ENCODE measurements around the gene BICD1. TPM values are rescaled to one million over a fixed set of nuclear protein-coding genes. Genes with fewer than 3 reads are reported as not detected.

BICD1 gene
- total RNA-seq, 6 experiments from 2014 or later, result 24.5 to 36.6 (median 32.4) TPM

DNA sequence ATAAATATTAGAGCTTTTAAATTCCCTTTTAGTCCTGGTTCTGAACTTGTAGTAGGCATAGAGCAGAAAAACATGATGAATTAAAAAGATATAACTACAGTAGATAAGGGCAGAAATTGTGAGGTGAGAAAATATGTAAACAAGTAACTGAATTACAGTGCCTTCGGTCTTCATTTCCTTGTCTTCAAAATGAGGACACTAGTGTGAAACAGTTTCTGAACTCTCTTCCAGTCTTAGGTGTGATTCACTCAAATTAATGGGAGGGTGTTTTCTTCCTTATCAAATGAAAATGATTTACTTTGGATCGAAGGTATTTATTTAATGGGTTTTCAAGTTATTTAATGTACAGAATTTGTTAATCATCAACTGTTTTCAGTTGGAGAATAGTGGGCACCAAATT lies 294.2 kb downstream of the BICD1 start:
- no peaks in the 10 kb centered on the region for H3K36me3 Mint-ChIP-seq (ENCODE audit: low read depth)
- peaks cover 18% of the 10 kb centered on the region for H3K27me3 Mint-ChIP-seq (ENCODE audit: insufficient read depth)
- H3K4me3 Mint-ChIP-seq, result no peak overlapping the region
- H3K9me3 Mint-ChIP-seq, result no peaks in the 10 kb centered on the region
- H3K4me1 Mint-ChIP-seq (ENCODE audit: low read depth), result peaks cover 4% of the 10 kb centered on the region; the same call in 1 of the 2 replicates
- no peak for DNase-seq
- H3K27ac Mint-ChIP-seq, result no peak overlapping the region
- TF ChIP-seq, protein P1, sequence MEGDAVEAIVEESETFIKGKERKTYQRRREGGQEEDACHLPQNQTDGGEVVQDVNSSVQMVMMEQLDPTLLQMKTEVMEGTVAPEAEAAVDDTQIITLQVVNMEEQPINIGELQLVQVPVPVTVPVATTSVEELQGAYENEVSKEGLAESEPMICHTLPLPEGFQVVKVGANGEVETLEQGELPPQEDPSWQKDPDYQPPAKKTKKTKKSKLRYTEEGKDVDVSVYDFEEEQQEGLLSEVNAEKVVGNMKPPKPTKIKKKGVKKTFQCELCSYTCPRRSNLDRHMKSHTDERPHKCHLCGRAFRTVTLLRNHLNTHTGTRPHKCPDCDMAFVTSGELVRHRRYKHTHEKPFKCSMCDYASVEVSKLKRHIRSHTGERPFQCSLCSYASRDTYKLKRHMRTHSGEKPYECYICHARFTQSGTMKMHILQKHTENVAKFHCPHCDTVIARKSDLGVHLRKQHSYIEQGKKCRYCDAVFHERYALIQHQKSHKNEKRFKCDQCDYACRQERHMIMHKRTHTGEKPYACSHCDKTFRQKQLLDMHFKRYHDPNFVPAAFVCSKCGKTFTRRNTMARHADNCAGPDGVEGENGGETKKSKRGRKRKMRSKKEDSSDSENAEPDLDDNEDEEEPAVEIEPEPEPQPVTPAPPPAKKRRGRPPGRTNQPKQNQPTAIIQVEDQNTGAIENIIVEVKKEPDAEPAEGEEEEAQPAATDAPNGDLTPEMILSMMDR (IDR thresholded peaks at IDR 0.05), result no peak

DNA sequence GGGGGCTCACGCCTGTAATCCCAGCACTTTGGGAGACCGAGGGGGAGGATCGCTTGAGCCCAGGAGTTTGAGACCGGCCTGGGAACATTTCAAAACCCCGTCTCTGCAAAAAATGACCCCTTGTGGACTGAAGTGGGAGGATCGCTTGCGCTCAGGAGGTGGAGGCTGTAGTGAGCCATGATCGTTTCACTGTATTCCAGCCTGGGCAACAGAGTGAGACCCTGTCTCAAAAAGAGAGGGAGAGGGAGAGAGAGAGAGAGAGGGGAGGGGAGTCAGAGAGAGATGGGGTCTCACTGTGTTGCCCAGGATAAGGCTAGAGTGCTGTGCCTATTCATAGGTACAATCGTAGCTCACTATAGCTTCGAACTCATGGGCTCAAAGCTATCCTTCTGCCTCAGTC lies 295.5 kb downstream of the BICD1 start:
- Mint-ChIP-seq H3K4me3 (no peak overlapping the region), H3K27me3 (ENCODE audit: insufficient read depth) (peaks cover 17% of the 10 kb centered on the region), H3K27ac (no peak overlapping the region), H3K9me3 (no peaks in the 10 kb centered on the region), H3K4me1 (ENCODE audit: low read depth) (peaks cover 4% of the 10 kb centered on the region; the same call in 1 of the 2 replicates), H3K36me3 (ENCODE audit: low read depth) (no peaks in the 10 kb centered on the region)
- TF ChIP-seq, protein P1 (IDR thresholded peaks at IDR 0.05), result no peak
- no peak for DNase-seq

DNA sequence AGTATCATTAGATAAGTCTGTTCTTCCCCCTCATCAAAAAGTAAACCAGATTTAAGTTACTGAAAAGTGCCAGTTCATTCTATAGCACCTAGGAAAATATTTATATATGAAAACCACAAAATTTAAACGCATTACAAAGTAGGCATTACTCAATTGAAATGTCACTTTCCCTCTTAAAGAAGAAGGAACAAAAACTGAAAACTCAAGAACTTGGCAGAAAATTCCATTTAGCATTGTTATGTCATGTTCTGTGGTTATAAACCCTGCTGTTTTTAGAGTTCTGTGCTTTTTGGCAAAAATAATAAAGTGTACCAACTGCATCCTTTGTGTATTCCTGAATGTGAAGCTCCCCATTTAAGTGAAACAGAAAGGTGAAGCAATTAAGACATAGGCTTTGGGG lies 296.3 kb downstream of the BICD1 start:
- Mint-ChIP-seq H3K27ac (no peak overlapping the region), H3K27me3 (ENCODE audit: insufficient read depth) (peaks cover 17% of the 10 kb centered on the region), H3K4me1 (ENCODE audit: low read depth) (peaks cover 4% of the 10 kb centered on the region; the same call in 1 of the 2 replicates), H3K4me3 (no peak overlapping the region), H3K9me3 (no peaks in the 10 kb centered on the region), H3K36me3 (ENCODE audit: low read depth) (no peaks in the 10 kb centered on the region)
- DNase-seq, result no peak
- TF ChIP-seq, protein P1 (IDR thresholded peaks at IDR 0.05), result no peak

DNA sequence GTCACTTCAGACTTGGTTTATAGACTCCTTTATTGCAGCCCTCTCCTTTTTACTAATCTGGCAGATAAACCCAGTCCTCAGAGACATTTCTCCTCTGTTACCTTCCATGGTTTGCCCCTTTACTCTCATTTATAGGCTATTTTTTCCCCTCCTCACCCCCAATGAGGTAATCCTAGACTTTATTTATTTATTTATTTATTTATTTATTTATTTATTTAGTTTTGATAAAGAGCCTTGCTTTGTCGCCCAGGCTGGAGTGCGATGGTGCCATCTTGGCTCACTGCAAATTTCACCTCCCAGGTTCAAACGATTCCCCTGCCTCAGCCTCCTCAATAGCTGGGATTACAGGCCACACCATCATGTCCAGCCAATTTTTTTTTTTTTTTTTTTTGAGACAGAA lies 301.1 kb downstream of the BICD1 start:
- Mint-ChIP-seq H3K36me3 (ENCODE audit: low read depth) (no peaks in the 10 kb centered on the region), H3K9me3 (no peaks in the 10 kb centered on the region), H3K4me1 (ENCODE audit: low read depth) (no peaks in the 10 kb centered on the region; the same call in 1 of the 2 replicates), H3K27me3 (ENCODE audit: insufficient read depth) (peaks cover 12% of the 10 kb centered on the region), H3K27ac (no peak overlapping the region), H3K4me3 (no peak overlapping the region)
- no peak for DNase-seq
- TF ChIP-seq, protein P1 (IDR thresholded peaks at IDR 0.05), result no peak

DNA sequence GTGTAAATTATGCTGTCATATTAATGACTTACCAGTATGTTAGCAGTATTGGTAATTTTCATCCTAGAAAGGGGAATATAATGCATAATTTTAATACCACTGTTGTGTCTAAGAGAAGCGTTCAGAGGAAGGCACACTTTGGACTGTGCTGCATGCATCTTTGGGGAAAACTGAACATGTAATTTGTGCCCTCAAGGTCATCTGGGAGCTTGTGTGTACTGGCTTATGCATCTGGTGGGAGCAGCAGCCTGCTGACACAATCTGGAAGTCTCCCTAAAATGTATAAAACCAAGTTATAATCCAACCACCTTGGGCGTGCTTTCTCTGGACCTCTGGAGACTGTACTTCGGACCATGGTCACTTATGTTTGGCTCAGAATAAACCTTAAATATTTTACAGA lies 306.8 kb downstream of the BICD1 start:
- H3K4me1 Mint-ChIP-seq (ENCODE audit: low read depth), result no peaks in the 10 kb centered on the region
- no peak overlapping the region for H3K27ac Mint-ChIP-seq
- no peak for DNase-seq
- H3K36me3 Mint-ChIP-seq (ENCODE audit: low read depth), result no peaks in the 10 kb centered on the region
- no peak overlapping the region for H3K4me3 Mint-ChIP-seq
- H3K27me3 Mint-ChIP-seq (ENCODE audit: insufficient read depth), result peaks cover 10% of the 10 kb centered on the region
- no peaks in the 10 kb centered on the region for H3K9me3 Mint-ChIP-seq
- TF ChIP-seq, protein P1 (IDR thresholded peaks at IDR 0.05), result no peak

DNA sequence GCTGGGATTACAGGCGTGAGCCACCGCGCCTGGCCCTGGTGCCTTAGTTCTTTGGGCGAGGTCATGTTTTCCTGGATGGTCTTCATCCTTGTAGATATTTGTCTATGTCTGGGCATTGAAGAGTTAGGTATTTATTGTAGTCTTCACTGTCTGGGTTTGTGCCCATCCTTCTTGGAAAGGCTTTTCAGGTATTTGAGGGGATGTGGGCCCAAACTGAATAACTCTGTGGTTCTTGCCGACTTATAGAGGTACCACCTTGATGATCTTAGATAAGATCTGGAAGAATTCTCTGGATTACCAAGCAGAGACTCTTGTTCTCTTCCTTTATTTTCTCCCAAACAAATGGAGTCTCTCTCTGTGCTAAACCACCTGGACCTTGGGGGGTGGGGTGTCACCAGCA lies 311.6 kb downstream of the BICD1 start:
- Mint-ChIP-seq H3K27me3 (ENCODE audit: insufficient read depth) (peaks cover 4% of the 10 kb centered on the region), H3K27ac (no peak overlapping the region), H3K36me3 (ENCODE audit: low read depth) (no peaks in the 10 kb centered on the region), H3K9me3 (no peaks in the 10 kb centered on the region), H3K4me3 (no peak overlapping the region), H3K4me1 (ENCODE audit: low read depth) (peaks cover 6% of the 10 kb centered on the region; the same call in 1 of the 2 replicates)
- TF ChIP-seq, protein P1 (IDR thresholded peaks at IDR 0.05), result no peak
- DNase-seq, result no peak
